Activated T-helper 1 cell treated with anti-CD3 and anti-CD28 coated beads, Interleukin-12 subunit alpha, Interleukin-12 subunit beta, Interleukin-2, Interleukin-4 antibody, amounts not matched to agents 30 ng/mL and 10 ng/mL and 1 ng/mL, durations not matched to agents 14 hours and 24 hours and 36 hours (primary cell): ENCODE results near the gene GCLC. TPM values are rescaled to one million over a fixed set of nuclear protein-coding genes. Genes with fewer than 3 reads are reported as not detected.

Experiments used
- DNase-seq: peaks from one replicate; pipeline ENCODE4 v3.0.0; 2021; ENCODE audit warnings: low spot score
- H3K27ac Mint-ChIP-seq: one replicate; pipeline ENCODE4 v1.8.0; 2021; ENCODE audit warnings: mild to moderate bottlenecking, mixed read lengths
- H3K27me3 Mint-ChIP-seq: one replicate; pipeline ENCODE4 v1.8.0; 2022; ENCODE audit warnings: mild to moderate bottlenecking, moderate library complexity, mixed read lengths; ENCODE audit not compliant: insufficient read depth
- H3K36me3 Mint-ChIP-seq: one replicate; pipeline ENCODE4 v1.8.0; 2021; ENCODE audit warnings: low read depth, mixed read lengths
- H3K4me1 Mint-ChIP-seq: one replicate; pipeline ENCODE4 v1.8.0; 2021; ENCODE audit warnings: low read depth, mixed read lengths
- H3K4me3 Mint-ChIP-seq: one replicate; pipeline ENCODE4 v1.8.0; 2021; ENCODE audit warnings: mild to moderate bottlenecking, moderate library complexity, mixed read lengths
- H3K9me3 Mint-ChIP-seq: one replicate; pipeline ENCODE4 v1.8.0; 2021; ENCODE audit warnings: mixed read lengths
- intact Hi-C: fragments of 100-400 bp; cut with micrococcal nuclease; formaldehyde crosslinking; loops from one replicate; pipeline ENCODE4 v1.15.1; 2024
- total RNA-seq: library from RNA; stranded (reverse); gene quantifications from 2 replicates; pipeline ENCODE4 v1.2.3, GENCODE V29; 2022

The GCLC gene
- total RNA-seq, 1 donor from 2014 or later = 26.1 TPM

GRCh38 chr6:53476964-53477363 is 67.9 kb downstream of the GCLC start:
- Mint-ChIP-seq H3K9me3 (no peaks in the 10 kb centered on the region), H3K36me3 (no peaks in the 10 kb centered on the region)

GRCh38 chr6:53474010-53474409 is 70.9 kb downstream of the GCLC start:
- H3K4me1 Mint-ChIP-seq = no peaks in the 10 kb centered on the region

More at GRCh38 chr6:53476964-53477363, 67.9 kb downstream of the GCLC start:
- no peak for DNase-seq
- H3K27me3 Mint-ChIP-seq = peaks cover 2% of the 10 kb centered on the region
- peaks cover 12% of the 10 kb centered on the region for H3K4me1 Mint-ChIP-seq
- H3K27ac Mint-ChIP-seq = no peak overlapping the region
- intact Hi-C loops = no loop called here
- no peak overlapping the region for H3K4me3 Mint-ChIP-seq

GRCh38 chr6:53469163-53469562 is 75.7 kb downstream of the GCLC start:
- Mint-ChIP-seq H3K27ac (no peak overlapping the region), H3K27me3 (peaks cover 9% of the 10 kb centered on the region), H3K9me3 (no peaks in the 10 kb centered on the region), H3K4me1 (no peaks in the 10 kb centered on the region), H3K4me3 (no peak overlapping the region), H3K36me3 (no peaks in the 10 kb centered on the region)
- DNase-seq = no peak
- intact Hi-C loops = no loop called here

More at GRCh38 chr6:53474010-53474409, 70.9 kb downstream of the GCLC start:
- H3K9me3 Mint-ChIP-seq = no peaks in the 10 kb centered on the region
- no peaks in the 10 kb centered on the region for H3K36me3 Mint-ChIP-seq
- H3K27ac Mint-ChIP-seq = no peak overlapping the region
- DNase-seq = no peak
- H3K4me3 Mint-ChIP-seq = no peak overlapping the region
- peaks cover 7% of the 10 kb centered on the region for H3K27me3 Mint-ChIP-seq
- intact Hi-C loops = no loop called here

- Mint-ChIP-seq H3K27me3 (peaks cover 9% of the 10 kb centered on the region), H3K36me3 (no peaks in the 10 kb centered on the region), H3K27ac (no peak overlapping the region), H3K9me3 (no peaks in the 10 kb centered on the region), H3K4me3 (no peak overlapping the region), H3K4me1 (no peaks in the 10 kb centered on the region)
- intact Hi-C loops = no loop called here
- no peak for DNase-seq
Measured at GRCh38 chr6:53466257-53466656, 78.6 kb downstream of the GCLC start.

GRCh38 chr6:53465732-53466131 is 79.2 kb downstream of the GCLC start:
- intact Hi-C loops = no loop called here
- Mint-ChIP-seq H3K27ac (no peak overlapping the region), H3K4me3 (no peak overlapping the region), H3K27me3 (peaks cover 9% of the 10 kb centered on the region), H3K9me3 (no peaks in the 10 kb centered on the region), H3K4me1 (no peaks in the 10 kb centered on the region), H3K36me3 (no peaks in the 10 kb centered on the region)
- DNase-seq = no peak

- Mint-ChIP-seq H3K4me1 (no peaks in the 10 kb centered on the region), H3K9me3 (no peaks in the 10 kb centered on the region), H3K36me3 (no peaks in the 10 kb centered on the region), H3K4me3 (no peak overlapping the region), H3K27me3 (peaks cover 9% of the 10 kb centered on the region), H3K27ac (no peak overlapping the region)
- DNase-seq = no peak
- intact Hi-C loops = no loop called here
Measured at GRCh38 chr6:53464927-53465460, 79.9 kb downstream of the GCLC start.

- no peak overlapping the region for H3K27ac Mint-ChIP-seq
- intact Hi-C loops = no loop called here
- DNase-seq = no peak
- H3K36me3 Mint-ChIP-seq = no peaks in the 10 kb centered on the region
- no peaks in the 10 kb centered on the region for H3K9me3 Mint-ChIP-seq
- H3K4me1 Mint-ChIP-seq = no peaks in the 10 kb centered on the region
- no peak overlapping the region for H3K4me3 Mint-ChIP-seq
- H3K27me3 Mint-ChIP-seq = peaks cover 5% of the 10 kb centered on the region
Measured at GRCh38 chr6:53464483-53464882, 80.4 kb downstream of the GCLC start.

- Mint-ChIP-seq H3K9me3 (no peaks in the 10 kb centered on the region), H3K27me3 (peaks cover 2% of the 10 kb centered on the region)
Measured at GRCh38 chr6:53461696-53462095, 83.2 kb downstream of the GCLC start.

GRCh38 chr6:53461041-53461656 is 83.8 kb downstream of the GCLC start:
- no peaks in the 10 kb centered on the region for H3K4me1 Mint-ChIP-seq
- intact Hi-C loops = no loop called here
- no peaks in the 10 kb centered on the region for H3K36me3 Mint-ChIP-seq
- H3K4me3 Mint-ChIP-seq = no peak overlapping the region
- peaks cover 2% of the 10 kb centered on the region for H3K27me3 Mint-ChIP-seq
- DNase-seq = no peak
- no peak overlapping the region for H3K27ac Mint-ChIP-seq
- no peaks in the 10 kb centered on the region for H3K9me3 Mint-ChIP-seq

More at GRCh38 chr6:53461696-53462095, 83.2 kb downstream of the GCLC start:
- H3K4me3 Mint-ChIP-seq = no peak overlapping the region
- no peak overlapping the region for H3K27ac Mint-ChIP-seq
- H3K36me3 Mint-ChIP-seq = no peaks in the 10 kb centered on the region
- H3K4me1 Mint-ChIP-seq = no peaks in the 10 kb centered on the region
- intact Hi-C loops = no loop called here
- DNase-seq = no peak

GRCh38 chr6:53458105-53458866 is 86.6 kb downstream of the GCLC start:
- no peak overlapping the region for H3K27ac Mint-ChIP-seq
- DNase-seq = no peak

GRCh38 chr6:53456809-53457208 is 88.1 kb downstream of the GCLC start:
- DNase-seq = no peak
- no peaks in the 10 kb centered on the region for H3K4me1 Mint-ChIP-seq
- H3K9me3 Mint-ChIP-seq = peaks cover 5% of the 10 kb centered on the region
- H3K27me3 Mint-ChIP-seq = no peaks in the 10 kb centered on the region
- no peak overlapping the region for H3K27ac Mint-ChIP-seq
- no peaks in the 10 kb centered on the region for H3K36me3 Mint-ChIP-seq
- intact Hi-C loops = no loop called here
- H3K4me3 Mint-ChIP-seq = no peak overlapping the region

More at GRCh38 chr6:53458105-53458866, 86.6 kb downstream of the GCLC start:
- H3K4me1 Mint-ChIP-seq = no peaks in the 10 kb centered on the region
- peaks cover 5% of the 10 kb centered on the region for H3K9me3 Mint-ChIP-seq
- no peaks in the 10 kb centered on the region for H3K27me3 Mint-ChIP-seq
- no peaks in the 10 kb centered on the region for H3K36me3 Mint-ChIP-seq
- H3K4me3 Mint-ChIP-seq = no peak overlapping the region
- intact Hi-C loops = no loop called here

- Mint-ChIP-seq H3K27me3 (no peaks in the 10 kb centered on the region), H3K4me1 (no peaks in the 10 kb centered on the region), H3K36me3 (no peaks in the 10 kb centered on the region), H3K4me3 (no peak overlapping the region), H3K9me3 (peaks cover 5% of the 10 kb centered on the region), H3K27ac (no peak overlapping the region)
- intact Hi-C loops = no loop called here
- no peak for DNase-seq
Measured at GRCh38 chr6:53455678-53456077, 89.2 kb downstream of the GCLC start.

GRCh38 chr6:53451165-53451564 is 93.7 kb downstream of the GCLC start:
- no peaks in the 10 kb centered on the region for H3K36me3 Mint-ChIP-seq
- H3K27ac Mint-ChIP-seq = no peak overlapping the region
- DNase-seq = no peak
- intact Hi-C loops = no loop called here
- peaks cover 2% of the 10 kb centered on the region for H3K27me3 Mint-ChIP-seq
- peaks cover 5% of the 10 kb centered on the region for H3K9me3 Mint-ChIP-seq
- no peaks in the 10 kb centered on the region for H3K4me1 Mint-ChIP-seq
- H3K4me3 Mint-ChIP-seq = no peak overlapping the region
